IPS-15b (cell line): ENCODE measurements around the gene LGALS3BP.
"Not testable (repeated sequence)": the region's sequence is repeated elsewhere in the genome, so short reads cannot be mapped to it uniquely, and the experiment has no call there.

Experiments
- H3K27me3 ChIP-seq: one replicate; pipeline ENCODE4 v1.6.1; 2013; ENCODE audit warnings: low read length; ENCODE audit not compliant: control insufficient read depth, insufficient read depth
- H3K36me3 ChIP-seq: one replicate; pipeline ENCODE4 v1.6.1; 2013; ENCODE audit warnings: low read length; ENCODE audit not compliant: control insufficient read depth, insufficient read depth
- H3K4me1 ChIP-seq: one replicate; pipeline ENCODE4 v1.6.1; 2013; ENCODE audit warnings: mild to moderate bottlenecking, low read length; ENCODE audit not compliant: control insufficient read depth, insufficient read depth
- H3K4me3 ChIP-seq: one replicate; pipeline ENCODE4 v1.5.1; 2013; ENCODE audit warnings: low read depth, low read length
- H3K9ac ChIP-seq: one replicate; pipeline ENCODE4 v1.6.1; 2013; ENCODE audit warnings: low read depth, mild to moderate bottlenecking, low read length
- H3K9me3 ChIP-seq: one replicate; pipeline ENCODE4 v1.6.1; 2013; ENCODE audit warnings: mild to moderate bottlenecking, low read length; ENCODE audit not compliant: control insufficient read depth, insufficient read depth

Gene LGALS3BP

DNA sequence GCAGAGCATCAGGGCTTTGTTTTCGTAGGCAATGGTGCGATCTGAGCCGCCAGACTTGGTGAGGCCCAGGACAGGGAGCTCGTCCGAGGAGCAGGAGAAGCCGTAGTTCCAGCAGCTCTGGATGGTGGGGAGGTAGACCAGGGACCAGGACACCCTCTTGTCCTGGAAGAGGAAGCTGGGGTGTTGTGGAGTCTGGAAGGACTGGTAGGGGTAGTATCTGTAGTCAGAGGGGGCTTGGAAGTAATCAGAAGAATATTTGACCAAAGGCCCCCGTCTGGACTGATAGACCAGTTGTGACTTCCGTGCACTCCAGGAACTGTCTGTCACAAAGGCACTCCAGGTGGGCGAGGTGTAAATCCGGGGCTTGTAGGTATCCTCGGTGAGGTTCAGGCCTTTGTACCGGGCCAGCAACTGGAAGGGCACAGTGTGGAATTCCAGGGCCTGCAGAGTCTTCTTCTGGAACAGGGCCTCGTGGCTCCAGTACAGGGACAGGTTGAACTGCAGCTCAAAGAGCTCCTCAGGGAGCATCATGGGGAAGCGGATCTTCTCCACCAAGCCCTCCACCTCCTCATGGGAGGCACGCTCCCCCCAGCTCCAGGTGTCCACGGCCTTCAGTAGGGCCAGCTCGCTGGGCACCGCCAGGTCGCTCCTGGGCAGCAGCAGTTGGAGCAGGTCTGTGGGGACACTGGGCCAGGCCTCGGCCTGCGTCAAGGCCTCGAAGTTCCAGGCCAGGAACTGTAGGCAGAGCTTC is 7.8 kb downstream of the LGALS3BP start:
- Histone ChIP-seq H3K9ac (no peak overlapping the region), H3K4me1 (no peaks in the 10 kb centered on the region), H3K36me3 (no peaks in the 10 kb centered on the region), H3K4me3 (no peak overlapping the region), H3K9me3 (no peaks in the 10 kb centered on the region), H3K27me3 (no peaks in the 10 kb centered on the region)

DNA sequence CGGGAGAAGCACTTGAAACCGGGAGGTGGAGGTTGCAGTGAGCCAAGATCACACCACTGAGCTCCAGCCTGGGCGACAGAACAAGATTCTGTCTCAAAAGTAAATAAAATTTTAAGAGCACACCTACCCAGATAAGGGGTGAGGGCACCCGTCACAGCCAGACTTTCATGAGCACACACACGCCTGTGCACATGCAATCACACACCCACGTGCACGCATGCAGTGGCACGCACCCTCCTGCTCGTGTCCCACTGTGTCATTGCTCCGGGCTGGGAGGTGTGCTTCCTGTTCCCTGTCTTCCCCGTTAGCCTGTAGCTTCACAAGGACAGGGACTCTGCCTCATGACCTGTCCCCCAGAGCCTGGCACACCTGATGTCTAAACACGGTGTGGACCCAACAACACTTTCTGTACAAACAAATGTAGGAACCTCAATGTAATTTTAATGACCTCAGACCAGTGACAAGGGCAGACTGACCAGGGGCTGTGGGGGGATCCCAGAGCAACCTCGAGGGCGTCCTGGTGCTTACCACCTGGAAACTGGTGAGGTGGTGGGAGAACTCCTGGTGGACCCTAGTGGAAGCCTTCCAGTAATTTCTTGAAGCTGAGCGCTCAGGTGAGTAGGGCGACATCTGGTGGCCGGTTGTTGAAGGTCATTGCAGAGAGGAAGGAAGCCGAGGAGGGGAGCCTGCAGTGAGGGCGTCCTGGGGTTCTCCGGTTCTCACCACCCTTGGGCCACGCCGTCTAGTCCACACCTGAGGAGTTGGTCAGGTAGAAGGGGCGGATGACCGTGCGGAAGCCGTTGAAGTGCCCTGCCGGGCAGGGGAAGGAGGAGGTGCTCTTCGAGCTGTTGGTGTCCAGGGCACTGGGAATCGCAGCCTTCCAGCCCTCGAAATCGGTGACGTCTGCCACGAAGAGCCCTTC is 8.6 kb downstream of the LGALS3BP start:
- Histone ChIP-seq H3K4me3 (no peak overlapping the region), H3K9me3 (no peaks in the 10 kb centered on the region), H3K36me3 (no peaks in the 10 kb centered on the region), H3K9ac (peak overlapping the region; percentile 47), H3K27me3 (no peaks in the 10 kb centered on the region), H3K4me1 (no peaks in the 10 kb centered on the region)

DNA sequence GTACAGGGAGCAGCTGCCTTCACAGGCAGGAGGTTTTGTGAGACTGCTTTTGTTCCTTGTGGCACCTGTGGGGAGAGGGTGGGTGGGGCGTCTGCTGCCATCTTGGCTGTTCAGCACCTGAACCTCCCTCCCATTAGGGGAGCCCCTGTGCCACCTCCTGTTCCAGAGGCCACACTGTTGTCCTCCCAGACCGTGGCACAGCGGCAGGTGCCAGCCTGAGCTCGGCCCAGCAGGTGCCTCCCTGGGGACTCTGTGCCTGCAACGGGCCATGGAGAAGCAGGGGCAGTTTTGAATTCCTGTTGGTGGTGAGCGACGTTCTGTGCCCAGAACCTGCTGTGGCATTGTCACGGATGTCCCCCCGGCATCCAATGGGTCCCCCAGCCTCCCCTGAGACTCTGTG is 9.9 kb downstream of the LGALS3BP start:
- Histone ChIP-seq H3K4me1 (no peaks in the 10 kb centered on the region), H3K9me3 (no peaks in the 10 kb centered on the region), H3K9ac (no peak overlapping the region), H3K27me3 (no peaks in the 10 kb centered on the region), H3K4me3 (no peak overlapping the region), H3K36me3 (no peaks in the 10 kb centered on the region)

DNA sequence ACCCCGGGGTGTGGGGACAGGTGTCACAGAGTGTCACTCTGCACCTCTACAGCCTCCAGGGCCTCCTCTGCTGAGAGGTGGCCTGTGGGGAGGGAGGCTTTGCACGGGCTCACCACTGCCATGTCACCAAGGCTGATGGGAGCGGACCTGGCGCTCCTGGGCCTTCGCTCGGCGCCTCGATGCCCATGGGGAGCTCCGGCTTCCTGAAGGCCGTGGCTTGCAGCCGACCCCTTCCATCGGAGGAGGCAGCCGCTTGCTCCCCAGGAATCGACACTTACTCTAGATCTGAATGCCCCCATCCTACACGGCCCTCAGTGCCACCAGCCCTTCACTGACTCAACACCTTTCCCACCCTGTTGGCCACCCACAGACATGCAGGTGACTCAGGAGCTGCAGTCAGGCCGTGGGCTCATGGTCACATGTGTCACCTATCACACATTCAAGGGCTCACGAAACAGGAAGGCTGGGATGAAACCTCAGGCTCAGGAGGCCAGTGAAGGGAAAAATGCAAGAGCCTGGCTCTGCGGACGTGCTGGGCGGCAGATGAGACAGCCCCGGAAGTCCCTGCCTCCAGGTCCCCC is 11.9 kb downstream of the LGALS3BP start:
- H3K4me3 ChIP-seq, result no peak overlapping the region
- H3K27me3 ChIP-seq, result no peaks in the 10 kb centered on the region
- H3K9me3 ChIP-seq, result no peaks in the 10 kb centered on the region
- no peak overlapping the region for H3K9ac ChIP-seq
- no peaks in the 10 kb centered on the region for H3K36me3 ChIP-seq
- no peaks in the 10 kb centered on the region for H3K4me1 ChIP-seq

DNA sequence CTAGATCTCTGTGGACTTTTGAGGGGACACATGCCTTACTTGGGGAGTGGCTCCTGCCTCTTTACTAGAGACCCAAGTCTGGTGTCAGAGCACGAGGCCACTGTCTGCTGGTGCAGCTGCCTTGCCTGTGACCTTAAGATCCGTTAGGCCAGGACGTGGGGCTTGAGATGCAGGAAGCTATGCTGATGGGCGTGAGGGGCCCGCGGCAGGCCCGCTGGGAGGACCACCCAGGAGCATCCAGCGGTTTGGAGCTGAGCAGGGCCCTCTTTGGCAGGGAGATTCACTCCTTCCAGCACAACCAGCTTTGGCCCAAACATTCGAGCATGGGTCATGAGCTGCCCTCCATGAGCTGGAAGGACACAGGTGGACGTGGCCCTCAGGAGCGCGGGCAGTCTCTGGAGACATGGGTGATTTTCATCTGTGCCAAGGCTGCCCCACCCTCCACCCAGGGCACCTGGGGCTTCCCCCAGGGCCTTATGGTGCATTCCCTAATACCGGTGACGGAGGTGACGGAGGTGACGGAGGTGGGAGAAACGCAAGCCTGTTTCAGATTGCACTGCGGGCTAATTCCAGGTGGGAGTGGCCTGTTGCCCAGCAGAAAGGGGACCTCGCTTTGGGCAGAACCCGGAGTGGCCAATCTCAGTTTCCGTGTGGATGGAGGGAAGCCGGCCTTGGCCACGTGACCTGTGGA is 12.7 kb downstream of the LGALS3BP start:
- Histone ChIP-seq H3K9me3 (no peaks in the 10 kb centered on the region), H3K27me3 (no peaks in the 10 kb centered on the region), H3K4me3 (no peak overlapping the region), H3K4me1 (no peaks in the 10 kb centered on the region), H3K9ac (no peak overlapping the region), H3K36me3 (no peaks in the 10 kb centered on the region)

DNA sequence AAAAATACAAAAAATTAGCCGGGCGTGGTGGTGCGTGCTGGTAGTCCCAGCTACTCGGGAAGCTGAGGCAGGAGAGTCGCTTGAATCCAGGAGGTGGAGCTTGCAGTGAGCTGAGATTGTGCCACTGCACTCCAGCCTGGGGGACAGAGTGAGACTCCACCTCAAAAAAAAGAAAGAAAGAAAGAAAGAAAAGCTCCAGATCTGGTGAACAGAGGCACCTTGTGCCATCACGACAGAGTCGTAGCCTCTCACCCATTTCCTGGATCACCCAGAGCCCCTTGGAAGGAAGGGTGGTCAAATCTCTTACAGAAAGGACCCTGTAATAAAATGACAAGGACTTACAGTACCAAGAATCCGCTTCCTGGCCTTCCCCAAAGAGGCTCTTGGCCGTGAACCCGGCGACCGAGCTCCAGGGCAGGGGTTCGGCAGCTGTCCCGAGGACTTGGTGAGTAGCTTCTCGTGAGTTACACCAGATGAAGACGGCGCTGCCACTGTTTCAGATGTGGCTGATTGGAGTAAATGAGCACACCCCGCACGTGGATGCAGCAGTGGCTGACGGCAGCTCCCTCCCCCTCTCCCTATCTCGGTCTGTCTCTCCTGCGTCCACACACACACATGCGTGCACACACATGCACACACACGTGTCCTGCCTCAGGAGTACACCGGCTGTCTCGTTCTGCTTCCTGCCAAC is 13.5 kb downstream of the LGALS3BP start:
- H3K9me3 ChIP-seq, result no peaks in the 10 kb centered on the region
- H3K9ac ChIP-seq, result no peak overlapping the region
- no peaks in the 10 kb centered on the region for H3K27me3 ChIP-seq
- H3K36me3 ChIP-seq, result no peaks in the 10 kb centered on the region
- H3K4me3 ChIP-seq, result no peak overlapping the region
- H3K4me1 ChIP-seq, result no peaks in the 10 kb centered on the region

DNA sequence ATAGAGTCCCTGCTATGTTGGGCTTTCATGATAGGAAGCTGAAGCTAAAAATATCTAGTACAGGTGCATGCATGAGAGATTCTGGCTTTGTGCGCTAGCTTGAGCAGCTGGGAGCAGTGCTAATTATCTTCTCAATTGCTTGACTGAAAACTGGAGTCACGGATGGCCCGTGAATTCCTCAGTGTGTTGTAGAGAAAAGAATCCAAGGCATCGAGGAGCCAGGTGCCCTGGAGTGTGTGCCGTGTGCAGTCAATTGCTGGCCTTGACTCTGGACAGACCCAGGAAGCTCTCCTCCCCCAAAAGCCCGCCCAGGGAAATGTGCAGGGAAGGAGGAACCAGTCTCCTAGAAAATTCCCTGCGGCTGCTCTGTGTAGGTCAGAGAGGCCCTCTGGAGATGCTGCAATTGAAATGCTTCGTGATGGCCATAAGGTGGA is 14.2 kb downstream of the LGALS3BP start:
- no peaks in the 10 kb centered on the region for H3K27me3 ChIP-seq
- H3K4me3 ChIP-seq, result no peak overlapping the region
- H3K9me3 ChIP-seq, result no peaks in the 10 kb centered on the region
- H3K9ac ChIP-seq, result no peak overlapping the region
- H3K4me1 ChIP-seq, result no peaks in the 10 kb centered on the region
- H3K36me3 ChIP-seq, result no peaks in the 10 kb centered on the region

DNA sequence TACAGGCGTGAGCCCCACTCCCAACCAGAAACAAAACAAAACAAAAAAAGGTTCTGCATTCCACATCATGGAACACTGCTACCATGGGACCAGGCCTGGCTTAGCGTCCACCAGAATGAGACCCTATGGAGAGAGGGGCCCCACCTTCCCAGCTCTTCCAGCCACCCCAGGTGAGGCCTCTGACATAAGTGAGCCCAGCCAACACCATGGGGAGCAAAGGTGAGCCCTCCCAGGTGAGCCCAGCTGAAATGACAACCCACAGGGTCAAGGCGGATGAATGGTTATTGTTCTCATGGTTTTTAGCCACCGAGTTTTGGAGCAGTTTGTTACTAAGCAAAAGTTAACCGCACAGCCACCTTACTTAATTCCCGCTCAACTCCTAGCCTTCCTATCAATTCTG is 16.3 kb downstream of the LGALS3BP start:
- H3K9me3 ChIP-seq, result no peaks in the 10 kb centered on the region
- no peaks in the 10 kb centered on the region for H3K36me3 ChIP-seq
- no peak overlapping the region for H3K4me3 ChIP-seq
- no peak overlapping the region for H3K9ac ChIP-seq
- no peaks in the 10 kb centered on the region for H3K27me3 ChIP-seq
- H3K4me1 ChIP-seq, result no peaks in the 10 kb centered on the region

DNA sequence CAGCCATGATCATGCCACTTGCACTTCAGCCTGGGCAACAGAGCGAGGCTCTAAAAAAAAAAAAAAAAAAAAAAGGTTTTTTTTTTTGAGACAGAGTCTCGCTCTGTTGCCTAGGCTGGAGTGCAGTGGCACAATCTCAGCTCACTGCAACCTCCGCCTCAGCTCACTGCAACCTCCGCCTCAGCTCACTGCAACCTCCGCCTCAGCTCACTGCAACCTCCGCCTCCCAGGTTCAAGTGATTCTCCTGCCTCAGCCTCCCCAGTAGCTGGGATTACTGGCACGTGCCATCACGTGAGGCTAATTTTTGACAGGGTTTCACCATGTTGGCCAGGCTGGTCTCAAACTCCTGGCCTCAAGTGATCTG is 16.8 kb downstream of the LGALS3BP start:
- H3K36me3 ChIP-seq, H3K4me3 ChIP-seq, H3K9me3 ChIP-seq, H3K4me1 ChIP-seq, H3K9ac ChIP-seq, H3K27me3 ChIP-seq: not testable (repeated sequence)

DNA sequence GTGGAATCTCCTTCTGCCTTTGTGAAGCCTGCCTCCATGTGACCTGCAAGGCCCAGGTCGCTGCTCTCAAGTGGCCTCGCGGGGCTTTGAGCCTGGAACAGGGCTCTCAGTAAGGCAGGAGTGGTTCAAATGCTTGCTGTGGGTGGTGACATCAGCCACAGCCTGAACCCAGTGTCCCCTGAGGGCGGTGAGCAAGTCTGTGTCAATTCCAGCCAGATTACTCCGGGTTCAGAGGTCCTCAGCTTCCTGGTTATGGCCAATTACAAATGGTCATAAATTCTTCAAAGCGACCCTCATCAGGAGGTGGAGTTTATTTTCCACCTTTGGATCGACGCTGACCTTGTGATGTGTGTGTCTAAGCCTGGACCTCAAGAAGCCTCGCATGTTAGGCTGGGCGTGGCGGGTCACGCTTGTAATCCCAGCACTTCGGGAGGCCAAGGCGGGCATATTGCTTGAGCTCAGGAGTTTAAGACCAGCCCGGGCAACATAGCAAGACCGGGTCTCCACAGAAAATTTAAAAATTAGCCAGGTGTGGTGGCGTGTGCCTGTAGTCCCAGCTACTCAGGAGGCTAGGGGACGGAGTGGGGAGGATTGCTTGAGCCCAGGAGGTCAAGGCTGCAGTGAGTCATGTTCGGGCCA is 17.3 kb downstream of the LGALS3BP start:
- H3K27me3 ChIP-seq, result no peaks in the 10 kb centered on the region
- no peaks in the 10 kb centered on the region for H3K36me3 ChIP-seq
- H3K9me3 ChIP-seq, result no peaks in the 10 kb centered on the region
- H3K9ac ChIP-seq, result no peak overlapping the region
- no peaks in the 10 kb centered on the region for H3K4me1 ChIP-seq
- H3K4me3 ChIP-seq, result no peak overlapping the region

DNA sequence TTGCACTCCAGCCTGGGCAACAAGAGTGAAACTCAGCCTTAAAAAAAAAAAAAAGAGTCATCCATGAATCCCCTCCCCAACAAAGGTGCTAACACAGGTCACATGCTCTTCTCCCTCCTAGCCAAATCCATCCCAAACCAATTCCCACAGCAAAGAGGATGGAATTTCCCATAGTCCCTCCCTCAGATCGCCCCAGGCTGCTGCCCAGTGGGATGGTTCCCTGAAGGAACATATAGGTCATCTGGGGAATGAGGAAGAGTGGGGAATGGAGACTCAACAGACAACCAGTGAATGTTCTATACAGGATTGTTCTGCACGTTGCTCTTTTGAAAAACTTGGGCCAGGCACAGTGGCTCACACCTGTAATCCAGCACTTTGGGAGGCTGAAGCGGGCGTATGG is 18.2 kb downstream of the LGALS3BP start:
- no peaks in the 10 kb centered on the region for H3K4me1 ChIP-seq
- no peak overlapping the region for H3K4me3 ChIP-seq
- H3K27me3 ChIP-seq, result no peaks in the 10 kb centered on the region
- no peak overlapping the region for H3K9ac ChIP-seq
- no peaks in the 10 kb centered on the region for H3K9me3 ChIP-seq
- no peaks in the 10 kb centered on the region for H3K36me3 ChIP-seq
